Glutamatergic neuron (in vitro differentiated cells): ENCODE data around the gene CHDH. TPM values are rescaled to one million over a fixed set of nuclear protein-coding genes. Genes with fewer than 3 reads are reported as not detected.

ENCODE experiments used
- DNase-seq: peaks from one replicate; pipeline ENCODE4 v3.0.0; 2022
- H3K27ac Mint-ChIP-seq: one replicate; pipeline ENCODE4 v1.8.0; 2020; ENCODE audit warnings: mild to moderate bottlenecking, mixed read lengths, inconsistent platforms; ENCODE audit not compliant: unreplicated experiment
- H3K27me3 Mint-ChIP-seq: one replicate; pipeline ENCODE4 v1.8.0; 2020; ENCODE audit warnings: mild to moderate bottlenecking, moderate library complexity, mixed read lengths, inconsistent platforms; ENCODE audit not compliant: unreplicated experiment
- H3K36me3 Mint-ChIP-seq: one replicate; pipeline ENCODE4 v1.8.0; 2020; ENCODE audit warnings: mild to moderate bottlenecking, mixed read lengths, inconsistent platforms; ENCODE audit not compliant: unreplicated experiment
- H3K4me1 Mint-ChIP-seq: one replicate; pipeline ENCODE4 v1.8.0; 2020; ENCODE audit warnings: mild to moderate bottlenecking, low read depth, mixed read lengths, inconsistent platforms; ENCODE audit not compliant: unreplicated experiment
- H3K4me3 Mint-ChIP-seq: one replicate; pipeline ENCODE4 v1.8.0; 2020; ENCODE audit warnings: mild to moderate bottlenecking, mixed read lengths, inconsistent platforms; ENCODE audit not compliant: unreplicated experiment
- H3K9me3 Mint-ChIP-seq: one replicate; pipeline ENCODE4 v1.8.0; 2020; ENCODE audit warnings: mild to moderate bottlenecking, moderate library complexity, mixed read lengths, inconsistent platforms; ENCODE audit not compliant: unreplicated experiment
- total RNA-seq: library from RNA; stranded (reverse); fragmentation: NEBNext Ultra II Directional; extraction: Animal tissue kit (Norgen Biotek cat#: 25700); gene quantifications from one replicate; pipeline ENCODE4 v1.2.1, GENCODE V29; 2021; ENCODE audit not compliant: unreplicated experiment
- TF ChIP-seq, protein P1 (sequence below): fragments of 200-600 bp; sonication (generic); IDR thresholded peaks from one replicate; pipeline ENCODE4 v1.5.0; 2021; ENCODE audit not compliant: partially characterized antibody, unreplicated experiment

Gene CHDH
- total RNA-seq, 1 donor from 2014 or later = 0.61 TPM

DNA sequence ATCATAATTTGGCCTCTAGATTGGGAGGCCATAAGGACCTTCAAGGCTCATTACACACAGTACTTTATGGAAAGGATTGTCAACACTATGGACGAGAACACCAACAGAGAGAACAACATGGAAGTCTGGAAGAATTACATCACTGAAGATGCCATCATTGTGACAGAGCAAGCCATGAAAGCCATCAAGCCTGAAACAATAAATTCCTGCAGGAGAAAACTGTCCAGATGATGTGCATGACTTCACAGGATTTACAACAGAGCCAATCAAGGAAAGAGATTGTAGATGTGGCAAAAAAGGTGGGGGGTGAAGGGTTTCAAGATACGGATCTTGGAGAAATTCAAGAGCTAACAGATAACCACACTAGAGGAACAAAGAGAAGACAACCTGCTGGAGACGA lies 16.0 kb upstream of the CHDH start:
- Mint-ChIP-seq H3K4me3 (no peak overlapping the region), H3K27ac (no peak overlapping the region), H3K4me1 (no peaks in the 10 kb centered on the region), H3K9me3 (no peaks in the 10 kb centered on the region), H3K36me3 (no peaks in the 10 kb centered on the region), H3K27me3 (no peaks in the 10 kb centered on the region)
- TF ChIP-seq, protein P1, sequence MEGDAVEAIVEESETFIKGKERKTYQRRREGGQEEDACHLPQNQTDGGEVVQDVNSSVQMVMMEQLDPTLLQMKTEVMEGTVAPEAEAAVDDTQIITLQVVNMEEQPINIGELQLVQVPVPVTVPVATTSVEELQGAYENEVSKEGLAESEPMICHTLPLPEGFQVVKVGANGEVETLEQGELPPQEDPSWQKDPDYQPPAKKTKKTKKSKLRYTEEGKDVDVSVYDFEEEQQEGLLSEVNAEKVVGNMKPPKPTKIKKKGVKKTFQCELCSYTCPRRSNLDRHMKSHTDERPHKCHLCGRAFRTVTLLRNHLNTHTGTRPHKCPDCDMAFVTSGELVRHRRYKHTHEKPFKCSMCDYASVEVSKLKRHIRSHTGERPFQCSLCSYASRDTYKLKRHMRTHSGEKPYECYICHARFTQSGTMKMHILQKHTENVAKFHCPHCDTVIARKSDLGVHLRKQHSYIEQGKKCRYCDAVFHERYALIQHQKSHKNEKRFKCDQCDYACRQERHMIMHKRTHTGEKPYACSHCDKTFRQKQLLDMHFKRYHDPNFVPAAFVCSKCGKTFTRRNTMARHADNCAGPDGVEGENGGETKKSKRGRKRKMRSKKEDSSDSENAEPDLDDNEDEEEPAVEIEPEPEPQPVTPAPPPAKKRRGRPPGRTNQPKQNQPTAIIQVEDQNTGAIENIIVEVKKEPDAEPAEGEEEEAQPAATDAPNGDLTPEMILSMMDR = no peak
- DNase-seq = no peak

DNA sequence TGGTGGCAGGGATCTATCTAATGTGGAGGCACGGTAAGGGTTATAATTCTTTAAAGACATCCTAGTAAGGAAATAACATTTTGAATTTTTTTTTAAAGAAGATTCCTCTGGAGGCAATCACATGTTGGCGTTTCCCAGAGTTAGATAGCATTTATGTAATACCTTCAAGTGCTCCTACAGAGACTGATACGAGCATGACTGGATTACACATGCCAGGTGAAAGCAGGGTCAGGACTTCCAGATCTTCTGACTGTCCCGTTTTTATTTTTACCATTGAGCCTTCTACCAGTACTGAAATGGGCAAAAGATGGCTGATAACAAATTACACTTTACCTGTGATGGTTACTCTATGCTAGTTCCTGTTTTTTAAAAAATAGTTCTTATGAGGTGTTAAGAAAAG lies 14.0 kb upstream of the CHDH start:
- DNase-seq = no peak
- H3K27ac Mint-ChIP-seq = no peak overlapping the region
- H3K27me3 Mint-ChIP-seq = no peaks in the 10 kb centered on the region
- H3K4me1 Mint-ChIP-seq = no peaks in the 10 kb centered on the region
- TF ChIP-seq, protein P1 = no peak
- H3K36me3 Mint-ChIP-seq = no peaks in the 10 kb centered on the region
- H3K9me3 Mint-ChIP-seq = no peaks in the 10 kb centered on the region
- no peak overlapping the region for H3K4me3 Mint-ChIP-seq

DNA sequence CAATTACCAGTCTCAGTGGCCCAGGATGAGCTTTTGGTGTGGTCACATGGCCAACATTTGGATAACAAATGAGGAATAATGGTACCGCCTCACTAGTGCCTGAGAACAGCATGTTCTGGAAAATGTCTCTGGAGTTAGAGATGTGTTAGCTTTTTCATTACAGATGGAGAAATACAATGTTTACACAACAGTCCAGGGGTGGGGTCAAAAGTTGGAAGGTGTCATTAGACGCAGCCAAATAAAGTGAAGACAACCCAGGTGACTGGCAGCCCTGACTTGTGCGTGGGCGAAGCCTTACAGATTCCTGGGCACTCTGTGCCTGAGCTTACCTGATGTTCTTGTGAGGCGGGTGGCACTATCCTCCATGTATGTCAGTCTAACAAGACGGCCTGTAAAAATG lies 13.0 kb upstream of the CHDH start:
- no peak overlapping the region for H3K27ac Mint-ChIP-seq

DNA sequence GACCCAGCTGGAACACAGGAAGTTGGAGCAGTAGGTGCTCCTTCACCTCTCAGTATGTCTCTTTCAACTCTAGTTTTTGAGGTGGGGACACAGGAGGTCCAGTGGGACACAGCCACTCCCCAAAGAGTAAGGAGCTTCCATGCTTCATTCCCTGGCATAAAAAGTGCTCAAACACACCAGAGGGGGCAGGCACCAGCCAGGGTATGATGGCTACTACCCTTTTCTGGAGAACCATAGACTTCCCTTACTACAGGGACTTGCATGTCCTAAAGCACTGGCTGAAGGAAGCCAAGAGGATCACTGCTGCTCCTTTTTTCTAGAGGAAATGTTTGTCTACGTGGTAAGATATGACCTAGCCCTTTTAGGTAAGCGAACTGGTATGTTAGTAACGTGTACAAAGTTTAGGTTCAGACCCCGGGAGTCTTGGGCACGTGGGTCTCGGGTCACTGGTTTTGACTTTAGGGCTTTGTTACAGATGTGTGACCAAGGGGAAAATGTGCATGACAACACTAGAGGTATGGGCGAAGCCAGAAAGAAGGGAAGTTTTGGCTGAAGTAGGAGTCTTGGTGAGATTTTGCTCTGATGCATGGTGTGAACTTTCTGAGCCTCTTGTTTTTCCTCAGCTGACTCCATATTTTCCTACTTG lies 12.0 kb upstream of the CHDH start:
- Mint-ChIP-seq H3K4me1 (no peaks in the 10 kb centered on the region), H3K27ac (no peak overlapping the region), H3K4me3 (peak overlapping the region; percentile 11), H3K27me3 (no peaks in the 10 kb centered on the region), H3K36me3 (no peaks in the 10 kb centered on the region), H3K9me3 (no peaks in the 10 kb centered on the region)
- DNase-seq = no peak
- TF ChIP-seq, protein P1 = no peak

More for the DNA sequence above, 13.0 kb upstream of the CHDH start:
- H3K4me1 Mint-ChIP-seq = no peaks in the 10 kb centered on the region
- DNase-seq = no peak
- TF ChIP-seq, protein P1 = no peak
- no peak overlapping the region for H3K4me3 Mint-ChIP-seq
- no peaks in the 10 kb centered on the region for H3K9me3 Mint-ChIP-seq
- H3K27me3 Mint-ChIP-seq = no peaks in the 10 kb centered on the region
- H3K36me3 Mint-ChIP-seq = no peaks in the 10 kb centered on the region

DNA sequence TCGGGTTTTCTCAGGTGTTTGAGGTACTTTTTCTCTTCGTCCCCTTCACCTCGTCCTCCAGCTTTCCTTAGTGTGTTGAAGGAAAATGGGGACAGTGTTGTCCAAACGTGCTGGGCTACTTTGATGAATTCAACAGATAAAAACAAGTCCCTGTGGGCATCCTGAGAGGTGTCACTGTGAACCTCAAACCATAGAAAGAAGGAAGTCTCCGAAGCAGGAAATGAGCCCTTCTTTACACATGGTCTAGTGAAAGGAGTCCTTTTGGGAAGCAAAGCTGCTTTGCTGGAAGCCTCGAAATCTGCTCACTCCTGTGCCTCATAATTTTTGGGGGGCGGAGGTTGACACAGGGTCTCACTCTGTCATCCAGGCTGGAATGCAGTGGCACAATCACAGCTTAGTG lies 10.7 kb upstream of the CHDH start:
- no peak for DNase-seq
- TF ChIP-seq, protein P1 = no peak
- no peak overlapping the region for H3K4me3 Mint-ChIP-seq
- H3K36me3 Mint-ChIP-seq = no peaks in the 10 kb centered on the region
- H3K9me3 Mint-ChIP-seq = no peaks in the 10 kb centered on the region
- H3K4me1 Mint-ChIP-seq = no peaks in the 10 kb centered on the region
- H3K27me3 Mint-ChIP-seq = no peaks in the 10 kb centered on the region
- H3K27ac Mint-ChIP-seq = no peak overlapping the region
